HG03108 (cell line): ENCODE data around the gene KRT5.

Source experiments
- ATAC-seq: cut with Tn5 transposase; IDR thresholded peaks from one replicate; pipeline ENCODE4 v1.9.1; 2021; ENCODE audit warnings: moderate library complexity; ENCODE audit not compliant: unreplicated experiment

The KRT5 gene

DNA sequence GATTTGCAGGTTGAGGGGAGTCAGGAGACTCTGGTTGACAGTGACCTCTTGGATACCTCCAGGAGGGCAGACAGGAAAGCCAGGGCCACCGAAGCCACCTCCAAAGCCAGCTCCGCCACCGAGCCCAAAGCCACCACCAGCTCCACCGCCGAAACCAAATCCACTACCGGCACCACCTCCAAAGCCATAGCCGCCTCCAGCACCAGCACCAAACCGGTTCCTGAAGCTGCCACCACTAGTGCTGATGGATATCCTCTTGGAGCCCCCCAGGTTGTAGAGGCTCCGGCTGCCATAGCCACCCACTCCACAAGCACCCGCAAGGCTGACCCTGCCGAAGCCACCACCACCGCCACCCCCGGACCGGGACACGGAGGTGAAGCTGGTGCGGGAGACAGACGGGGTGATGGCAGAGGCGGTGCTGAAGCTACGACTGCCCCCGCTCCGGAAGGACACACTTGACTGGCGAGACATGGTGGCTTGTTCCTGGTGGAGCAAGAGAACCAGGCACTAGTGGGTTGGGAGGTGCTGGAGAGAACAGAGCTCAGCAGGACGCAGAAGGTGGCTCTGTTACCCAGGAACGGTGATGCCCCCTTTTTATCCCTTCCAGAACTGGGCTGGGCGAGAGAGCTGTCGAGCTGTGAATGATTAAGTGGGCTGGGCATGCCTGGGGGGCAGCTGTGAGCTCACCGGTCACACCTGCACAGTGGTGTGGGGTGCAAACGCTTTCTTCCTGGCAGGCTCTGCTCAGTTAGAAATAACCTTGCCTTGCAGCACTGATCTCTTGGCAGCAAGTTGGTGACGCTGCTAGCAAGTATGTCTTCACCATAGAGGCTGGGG is at the start of gene KRT5:
KRT5 (minus strand) TSS at position 569 of the 837 bp plus-strand sequence; CDS start at position 471, 98 bp downstream.
- ATAC-seq = no peak

DNA sequence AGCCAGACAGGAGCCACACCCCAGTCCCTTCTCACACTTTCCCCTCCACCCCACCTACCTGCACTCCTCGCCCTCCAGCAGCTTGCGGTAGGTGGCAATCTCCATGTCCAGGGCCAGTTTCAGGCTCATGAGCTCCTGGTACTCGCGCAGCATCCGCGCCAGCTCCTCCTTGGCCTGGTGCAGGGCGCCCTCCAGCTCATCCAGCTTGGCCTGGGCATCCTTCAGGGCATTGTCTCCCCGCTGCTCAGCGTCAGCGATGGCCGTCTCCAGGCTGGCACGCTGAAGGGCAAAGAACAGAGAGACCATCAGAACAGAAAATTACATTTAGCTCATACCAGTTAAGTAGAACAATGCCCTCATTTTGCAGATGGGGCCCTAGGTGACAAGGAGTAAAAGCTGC is 47.9 kb upstream of the KRT5 start:
- ATAC-seq = no peak

DNA sequence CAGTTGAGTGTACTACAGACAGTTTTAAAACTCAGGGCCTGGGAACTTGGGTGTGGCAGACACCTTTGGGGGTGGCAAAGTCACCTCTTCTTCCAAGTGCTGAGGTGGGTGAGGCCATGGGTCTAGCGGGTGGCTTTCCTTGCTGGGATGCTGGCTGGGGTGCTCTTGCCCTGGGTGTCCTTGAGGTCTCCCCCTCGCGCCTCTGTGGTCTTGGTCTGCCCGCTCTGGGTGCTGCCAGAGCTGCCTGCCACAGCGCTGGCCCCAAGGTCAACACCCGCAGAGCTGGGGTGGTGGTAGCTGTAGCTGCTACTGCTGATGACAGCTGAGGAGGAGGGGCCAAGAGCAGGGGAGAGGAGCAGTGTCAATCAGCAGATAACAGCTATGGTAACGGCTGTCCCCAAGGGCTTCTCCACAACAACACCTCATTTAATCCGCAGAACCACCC is 46.7 kb upstream of the KRT5 start:
- no peak for ATAC-seq

DNA sequence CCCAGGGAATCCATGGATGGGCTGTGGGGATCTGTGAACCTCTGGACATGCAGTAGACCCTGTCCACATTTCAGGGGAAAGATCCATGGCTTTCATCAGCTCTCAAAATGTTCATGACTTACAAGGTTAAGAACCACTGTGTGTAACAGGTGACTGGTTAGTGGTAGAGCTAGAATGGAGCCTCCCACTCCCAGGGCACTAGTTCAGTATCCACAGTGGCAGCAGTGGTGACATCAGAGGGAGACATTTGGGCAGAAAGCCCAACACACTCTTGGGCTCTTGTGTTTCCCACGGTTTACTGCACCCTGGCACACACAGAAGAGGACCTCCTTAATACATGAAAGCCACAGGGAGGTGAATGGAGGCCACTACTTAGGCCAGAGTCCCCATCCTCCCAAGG is 44.4 kb upstream of the KRT5 start:
- ATAC-seq = no peak

DNA sequence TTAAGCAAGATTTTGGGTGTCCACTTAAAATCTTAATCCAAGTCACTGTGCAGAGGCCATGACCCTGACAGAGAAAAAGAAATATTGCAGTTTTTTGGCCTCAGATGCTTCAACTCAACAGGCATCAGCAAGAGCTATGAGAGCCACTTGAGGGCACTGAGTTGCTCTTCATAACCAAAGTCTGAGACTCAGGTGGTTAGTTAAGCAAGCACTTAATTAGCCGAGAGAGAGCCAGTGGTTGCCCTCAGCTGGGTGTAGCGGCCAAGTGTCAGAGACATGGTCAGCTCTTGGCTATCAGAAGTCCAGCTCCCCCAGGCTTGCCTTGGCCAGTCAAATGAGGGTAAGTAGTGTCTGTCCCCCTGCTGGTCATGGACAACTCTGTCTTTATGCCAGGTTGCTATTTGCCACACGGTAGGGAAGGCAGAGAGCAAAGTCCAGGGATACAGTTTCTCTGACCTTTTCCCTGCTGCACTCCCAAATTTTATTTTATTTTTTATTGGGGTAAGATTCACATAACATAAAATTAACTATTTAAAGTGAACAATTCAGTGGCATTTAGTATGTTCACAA is 41.8 kb upstream of the KRT5 start:
- ATAC-seq = no peak

DNA sequence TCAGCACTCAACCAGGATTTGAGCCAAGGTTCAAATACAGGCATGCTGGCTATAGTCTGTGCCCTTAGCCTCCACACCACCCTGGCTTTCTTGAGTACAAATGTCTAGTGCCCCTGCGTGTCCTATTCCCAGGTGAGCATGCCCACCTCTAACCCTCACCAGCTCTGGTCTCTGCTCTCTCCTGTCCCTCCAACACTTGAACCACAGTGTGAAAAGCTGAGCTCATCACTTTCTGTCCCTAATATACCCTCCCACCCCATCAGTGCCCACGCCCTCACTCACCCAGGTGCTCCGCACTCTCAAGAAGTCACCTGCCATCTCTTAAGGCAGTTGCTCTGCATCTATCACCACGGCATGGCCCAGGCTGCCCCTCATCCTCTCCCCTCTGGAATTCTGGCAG is 39.8 kb upstream of the KRT5 start:
- ATAC-seq = no peak

DNA sequence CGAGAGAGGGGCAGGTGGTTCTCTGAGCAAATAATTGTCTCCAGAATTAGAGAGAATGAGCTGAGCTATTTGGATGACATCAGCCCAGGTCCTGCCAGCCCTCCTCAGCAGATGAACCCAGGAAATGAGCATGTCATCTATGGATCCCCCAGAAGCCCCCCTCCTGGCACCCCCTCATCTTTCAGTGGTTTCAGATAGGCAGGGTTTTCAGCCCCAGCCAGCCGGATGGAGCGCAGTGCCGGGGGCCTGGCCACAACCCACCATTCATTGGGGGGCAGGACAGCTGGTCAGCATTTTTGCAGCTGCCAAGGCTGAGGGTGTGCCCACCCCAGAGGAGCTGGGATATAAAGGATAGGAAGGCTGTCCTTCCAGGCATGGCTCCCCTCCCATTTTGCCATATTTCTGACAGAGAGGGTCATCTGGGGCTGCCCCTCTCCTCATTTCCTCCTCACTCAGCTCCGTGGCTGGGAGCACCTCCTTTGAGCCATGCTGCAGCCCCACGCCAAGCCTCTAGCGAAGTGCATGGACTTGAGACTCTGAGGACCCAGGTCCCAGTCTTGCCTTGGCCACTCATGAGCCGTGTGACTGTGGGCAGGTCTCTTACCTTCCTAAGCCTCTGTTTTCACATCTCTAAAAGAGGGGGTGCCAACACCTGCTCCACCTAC is 38.7 kb upstream of the KRT5 start:
- no peak for ATAC-seq

DNA sequence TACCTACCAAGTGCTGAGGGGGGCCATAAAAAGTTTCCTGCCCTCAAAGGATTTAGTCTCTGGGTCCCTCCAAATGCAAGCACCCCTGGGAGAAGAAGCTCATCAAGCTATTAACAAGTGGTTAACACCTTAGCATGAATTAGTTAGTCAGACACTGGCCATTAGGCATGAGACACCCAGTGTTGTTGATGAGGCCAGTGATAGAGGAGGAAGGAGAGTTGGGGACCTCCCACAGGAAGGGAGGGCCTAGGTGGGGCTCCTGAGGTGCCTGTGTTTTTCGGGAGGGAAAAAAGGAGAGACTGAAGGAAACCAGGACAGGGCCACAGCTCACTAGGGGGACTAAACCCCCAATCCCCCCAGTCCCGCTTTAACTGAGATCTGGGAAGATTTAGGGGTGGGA is 37.3 kb upstream of the KRT5 start:
- no peak for ATAC-seq

DNA sequence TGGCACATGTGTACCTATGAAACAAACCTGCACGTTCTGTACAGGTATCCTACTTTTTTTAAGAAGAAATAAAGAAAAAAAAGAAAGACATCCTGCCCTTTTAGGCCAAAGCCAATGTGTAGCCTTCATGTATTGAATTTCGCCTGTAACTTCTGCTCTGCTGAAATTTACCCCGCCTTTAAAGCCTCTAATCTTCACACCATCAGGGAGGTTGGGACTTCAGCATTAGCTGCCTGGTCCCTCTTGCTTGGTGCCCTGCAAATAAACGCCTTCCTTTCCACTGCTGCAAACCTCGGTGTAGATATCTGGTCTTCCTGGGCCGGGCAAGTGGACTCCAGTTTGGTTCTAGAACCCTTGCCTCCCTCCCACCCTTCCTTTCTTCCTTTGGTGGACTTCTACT is 35.4 kb upstream of the KRT5 start:
- ATAC-seq = no peak

DNA sequence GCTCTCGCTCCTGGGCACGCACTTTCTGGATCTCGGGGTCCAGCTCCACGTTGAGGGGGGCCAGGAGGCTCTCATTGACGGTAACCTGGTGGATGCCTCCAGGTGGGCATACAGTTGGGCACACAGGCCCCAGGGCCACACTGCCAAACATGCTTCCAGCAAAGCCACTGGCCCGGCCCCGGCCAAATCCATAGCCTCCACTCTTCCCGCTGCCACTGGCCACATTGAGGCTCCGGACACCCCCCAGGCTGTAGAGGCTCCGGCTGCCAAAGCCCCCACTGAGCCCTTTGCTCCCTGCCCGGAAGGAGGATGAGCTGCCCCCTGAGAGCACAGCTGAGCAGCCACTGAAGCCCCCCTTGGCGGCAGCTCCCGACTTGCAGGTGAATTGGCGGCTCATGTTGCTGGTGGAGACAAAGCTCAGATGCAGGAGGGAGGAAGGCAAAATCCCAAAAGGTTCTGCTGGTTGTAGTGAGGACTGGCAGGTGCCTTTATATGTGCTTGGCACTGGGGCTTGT is 32.5 kb upstream of the KRT5 start, which contains the start of gene KRT71:
KRT71 (minus strand) TSS at position 465 of the 515 bp plus-strand sequence; CDS start at position 397, 68 bp downstream.
- ATAC-seq = no peak

DNA sequence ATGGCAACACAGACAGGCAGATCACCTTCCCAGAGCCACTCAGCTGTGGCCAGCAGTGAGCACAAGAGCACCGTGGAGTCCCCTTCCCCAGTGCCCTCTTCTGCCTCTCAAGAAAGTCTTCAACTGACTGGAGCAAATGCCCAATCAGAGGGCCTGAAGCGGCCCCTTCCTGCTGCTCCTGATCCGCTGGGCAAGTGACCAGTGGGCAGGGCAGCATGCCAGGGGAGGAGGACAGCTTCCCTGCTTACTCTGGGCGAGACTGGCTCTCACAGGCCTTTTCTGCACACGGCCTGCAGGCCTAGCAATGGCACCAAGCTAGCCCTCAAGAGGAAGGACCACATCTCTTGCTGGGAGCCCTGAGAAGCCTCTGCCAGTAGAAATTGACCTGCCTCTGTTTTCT is 31.9 kb upstream of the KRT5 start:
- no peak for ATAC-seq

DNA sequence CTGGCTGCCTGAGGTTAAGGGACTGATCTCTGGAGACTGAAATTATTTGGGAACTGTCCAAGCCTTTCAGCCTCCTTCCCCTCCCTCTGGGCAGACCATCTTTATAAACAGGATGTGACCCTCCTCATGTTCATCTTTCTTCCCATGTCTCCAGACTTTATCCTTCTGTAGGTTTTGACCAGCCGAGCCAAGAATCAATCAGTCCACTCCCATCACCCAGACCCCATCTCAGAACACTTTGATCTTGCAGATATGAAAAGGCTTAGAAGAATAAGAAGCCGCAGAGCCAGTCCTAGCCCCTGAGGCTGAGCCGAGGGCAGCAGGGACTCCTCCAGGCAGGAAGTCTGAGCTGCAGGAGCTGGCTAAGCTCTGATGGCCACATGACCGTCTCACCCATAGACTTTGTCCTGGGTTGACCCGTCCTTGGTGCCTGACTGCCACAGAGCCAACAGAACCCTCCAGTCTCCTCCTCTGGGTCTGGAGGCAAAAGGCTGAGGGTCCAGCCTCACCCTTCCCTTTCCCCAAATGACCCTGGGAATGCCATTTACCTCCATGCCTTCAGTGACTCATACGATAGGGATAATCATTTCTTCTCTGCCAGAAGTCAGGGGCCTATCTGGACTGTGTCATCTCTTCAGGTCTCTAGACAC is 31.1 kb upstream of the KRT5 start:
- ATAC-seq = no peak

DNA sequence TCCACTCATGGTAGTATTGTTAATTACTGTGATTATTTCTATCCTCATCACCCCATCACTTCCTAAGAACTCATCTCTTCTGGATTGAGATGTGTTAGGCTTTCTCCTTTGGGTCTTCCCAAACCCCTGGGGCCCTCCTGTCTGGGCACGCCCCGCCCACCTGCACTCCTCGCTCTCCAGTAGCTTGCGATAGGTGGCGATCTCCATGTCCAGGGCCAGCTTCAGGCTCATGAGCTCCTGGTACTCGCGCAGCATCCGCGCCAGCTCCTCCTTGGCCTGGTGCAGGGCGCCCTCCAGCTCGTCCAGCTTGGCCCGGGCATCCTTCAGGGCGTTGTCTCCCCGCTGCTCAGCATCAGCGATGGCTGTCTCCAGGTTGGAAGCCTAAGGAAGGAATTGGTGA is 25.9 kb upstream of the KRT5 start:
- ATAC-seq = no peak

DNA sequence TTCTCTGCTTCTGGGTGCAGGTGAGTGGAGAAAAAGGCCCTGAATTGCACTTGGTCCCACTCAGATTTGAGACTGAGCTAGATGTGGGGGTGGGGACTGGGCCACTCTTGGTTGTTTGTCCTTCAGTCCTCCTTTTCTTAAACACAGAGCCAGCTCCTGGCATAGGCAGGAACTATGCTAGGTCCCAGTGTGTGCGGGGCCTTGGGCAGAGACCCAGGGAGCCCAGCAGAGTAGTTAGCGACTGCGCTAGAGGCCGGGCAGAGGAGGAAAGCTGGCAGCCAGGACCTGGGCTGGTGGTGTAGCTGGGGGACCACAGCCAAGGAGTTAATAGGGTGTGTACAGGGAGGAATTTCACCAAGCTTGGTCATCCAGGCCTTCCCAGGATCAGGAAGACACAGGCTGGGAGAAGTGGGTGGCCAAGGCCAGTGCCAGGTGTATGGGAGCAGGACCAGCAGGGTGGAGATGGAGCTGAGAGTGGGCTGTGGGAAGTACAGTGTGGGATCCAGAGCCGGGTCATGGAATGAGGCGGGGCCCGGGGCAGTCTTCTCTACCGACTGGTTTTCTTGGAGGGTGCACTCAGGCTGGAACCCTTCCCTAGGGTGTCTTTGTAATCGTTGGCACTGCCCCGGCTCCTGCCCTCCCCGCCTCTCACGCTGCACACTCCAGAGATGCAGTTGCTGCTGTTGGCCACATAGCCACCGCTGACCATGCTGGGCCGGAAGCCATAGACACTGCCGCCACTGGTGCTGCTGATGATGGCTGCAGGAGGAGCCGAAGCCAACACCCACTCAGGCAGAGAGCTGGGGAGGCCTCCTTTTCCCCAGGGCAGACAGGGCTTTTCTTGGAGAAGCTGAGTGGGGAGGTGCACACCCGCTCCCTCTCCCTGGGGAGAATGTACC is 24.0 kb upstream of the KRT5 start:
- ATAC-seq = no peak

DNA sequence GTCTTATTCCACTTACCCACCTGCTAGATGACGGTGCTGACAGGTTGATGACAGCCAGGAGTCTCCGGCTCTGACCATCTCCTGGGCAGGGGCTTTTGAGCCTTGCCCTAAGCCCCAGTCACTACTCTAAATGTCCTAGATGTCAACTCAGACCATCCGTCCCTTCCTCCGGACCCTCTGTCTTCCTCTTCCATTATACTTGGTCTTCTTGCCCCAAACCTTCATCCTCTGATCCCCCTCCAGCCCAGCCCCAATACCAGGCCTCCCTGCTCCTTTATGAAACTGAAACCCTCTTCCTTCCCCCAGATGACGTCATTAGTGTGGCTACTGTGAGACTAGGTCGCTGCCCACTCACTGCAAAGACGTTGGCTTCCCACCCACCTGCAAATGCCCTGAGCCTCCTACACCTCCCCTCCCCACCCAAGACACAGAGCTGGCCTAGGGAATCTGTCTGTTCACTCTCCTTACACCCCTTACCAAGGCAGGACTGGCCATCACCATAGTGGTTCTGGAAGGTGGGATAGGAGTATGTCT is 22.7 kb upstream of the KRT5 start:
- ATAC-seq = no peak

DNA sequence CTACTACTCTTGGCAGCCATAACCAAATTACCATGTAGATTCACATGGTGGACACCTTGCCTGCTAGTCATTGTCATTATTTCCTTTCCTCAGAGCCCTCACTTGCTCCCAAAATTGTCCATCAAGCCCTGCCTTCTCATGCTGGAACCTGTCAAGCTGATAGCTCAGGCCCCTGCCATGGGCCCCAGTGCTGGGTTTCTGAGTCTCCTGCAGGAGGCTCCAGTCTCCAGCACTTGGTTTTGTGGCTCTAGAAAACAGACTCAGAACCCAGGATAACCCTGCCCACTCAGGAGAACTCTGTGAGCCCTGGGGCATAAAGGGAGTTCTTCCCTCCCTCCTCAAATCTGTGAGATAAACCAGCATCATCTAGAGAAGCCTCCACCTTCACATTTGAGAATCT is 22.0 kb upstream of the KRT5 start:
- ATAC-seq = no peak

DNA sequence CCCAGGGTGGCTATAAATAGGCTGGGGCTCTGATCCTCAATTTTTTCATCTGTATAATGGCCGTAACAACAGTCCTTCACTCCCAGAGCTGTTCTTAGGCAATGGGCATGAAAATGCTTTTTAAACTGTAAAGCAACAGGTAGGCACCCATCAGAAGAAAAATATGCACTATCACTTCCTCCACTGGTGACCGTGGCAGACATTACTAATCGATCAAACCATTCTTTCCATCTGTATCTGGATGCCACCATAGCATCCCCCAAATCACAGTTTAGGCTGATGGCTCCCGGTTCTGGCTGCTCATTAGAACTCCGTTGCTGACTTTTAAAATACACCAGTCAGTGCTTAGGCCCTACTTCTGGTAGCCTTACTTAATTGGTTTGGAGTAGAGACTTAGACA is 21.5 kb upstream of the KRT5 start:
- ATAC-seq = no peak

DNA sequence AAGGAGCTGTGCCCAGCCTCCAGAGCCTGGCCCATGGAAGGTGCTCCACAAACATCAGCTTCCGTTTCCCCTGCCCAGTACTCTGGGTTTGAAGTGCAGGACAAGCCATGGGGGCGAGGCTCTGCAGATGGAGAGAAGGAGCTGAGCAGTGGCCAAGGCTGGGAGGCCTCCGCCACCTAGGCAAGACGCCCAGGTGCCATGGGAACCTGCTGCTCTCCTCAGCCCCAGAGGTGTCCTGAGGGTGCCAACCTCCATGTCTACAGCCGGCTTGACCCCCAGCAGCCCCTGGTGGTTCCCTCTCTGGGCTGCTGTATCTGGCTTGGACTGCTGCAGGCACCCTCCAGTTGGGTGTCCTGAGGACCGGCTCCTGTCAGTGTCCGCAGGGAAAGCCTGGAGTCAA is 20.3 kb upstream of the KRT5 start:
- no peak for ATAC-seq

DNA sequence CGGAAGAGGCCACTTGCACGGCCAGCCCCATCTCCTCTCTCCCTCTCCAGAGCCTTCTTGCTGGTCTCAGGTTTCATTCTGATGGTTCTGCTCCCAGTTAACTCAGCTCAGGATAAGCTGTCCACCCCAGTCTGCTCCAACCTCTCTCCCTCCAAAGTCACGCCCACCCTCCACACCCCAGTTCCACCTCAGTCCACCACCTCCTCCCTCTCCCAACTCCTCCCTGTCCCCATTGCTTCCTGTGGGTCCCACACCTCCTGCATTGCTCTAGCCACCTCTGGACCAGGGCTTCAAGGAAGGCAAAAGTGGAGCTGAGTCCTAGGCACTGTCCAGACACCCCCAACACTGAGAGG is 19.6 kb upstream of the KRT5 start:
- no peak for ATAC-seq
